Osteoblast (primary cell): ENCODE results near the gene CTDP1. TPM values are rescaled to one million over a fixed set of nuclear protein-coding genes. Genes with fewer than 3 reads are reported as not detected.

ENCODE experiments used
- DNase-seq: peaks from one replicate; pipeline ENCODE4 v3.0.0; 2011; ENCODE audit warnings: low spot score, mixed read lengths; ENCODE audit not compliant: insufficient read length; ENCODE audit errors: missing footprints
- H2AFZ ChIP-seq: 2 replicates; pipeline ENCODE4 v1.6.0; 2011; ENCODE audit warnings: mild to moderate bottlenecking, low read length
- H3K27ac ChIP-seq: 2 replicates; pipeline ENCODE4 v1.5.1; 2011; ENCODE audit warnings: mild to moderate bottlenecking, low read depth, low read length, moderate library complexity
- H3K27me3 ChIP-seq: 2 replicates; pipeline ENCODE4 v1.6.0; 2012; ENCODE audit warnings: mild to moderate bottlenecking, control low read depth, inconsistent platforms, low read length, moderate library complexity; ENCODE audit not compliant: insufficient read depth
- H3K36me3 ChIP-seq: 2 replicates; pipeline ENCODE4 v1.5.1; 2011; ENCODE audit warnings: mild to moderate bottlenecking, low read length, control low read depth, moderate library complexity; ENCODE audit not compliant: insufficient read depth
- H3K4me1 ChIP-seq: 2 replicates; pipeline ENCODE4 v1.5.1; 2011; ENCODE audit warnings: mild to moderate bottlenecking, low read length, control low read depth, moderate library complexity; ENCODE audit not compliant: insufficient read depth
- H3K4me2 ChIP-seq: 2 replicates; pipeline ENCODE4 v1.6.0; 2011; ENCODE audit warnings: mild to moderate bottlenecking, low read length; ENCODE audit not compliant: insufficient read depth
- H3K4me3 ChIP-seq: fragments of 200-600 bp; sonication (generic); 3 replicates; pipeline ENCODE4 v1.5.1; 2012; ENCODE audit warnings: mild to moderate bottlenecking, low read length, inconsistent platforms; ENCODE audit not compliant: insufficient read depth
- H3K79me2 ChIP-seq: 2 replicates; pipeline ENCODE4 v1.6.0; 2012; ENCODE audit warnings: mild to moderate bottlenecking, low read length, control low read depth, inconsistent platforms; ENCODE audit not compliant: insufficient read depth
- H3K9me3 ChIP-seq: 2 replicates; pipeline ENCODE4 v1.5.1; 2011; ENCODE audit warnings: low read depth, low read length, control low read depth
- H4K20me1 ChIP-seq: 2 replicates; pipeline ENCODE4 v1.6.0; 2012; ENCODE audit warnings: mild to moderate bottlenecking, low read length, control low read depth; ENCODE audit not compliant: insufficient read depth
- CTCF ChIP-seq: IDR thresholded peaks from 2 replicates; pipeline ENCODE4 v1.5.1; 2011; ENCODE audit warnings: mild to moderate bottlenecking, low read depth, low read length, moderate library complexity; ENCODE audit errors: extremely low read depth
- total RNA-seq: library from RNA; depleted of rRNA; stranded (reverse); fragments of >200 nt; gene quantifications from 2 replicates; pipeline ENCODE4 v1.2.3, GENCODE V29; 2012

The CTDP1 gene
- total RNA-seq, 1 donor, result 26.8 TPM

- H3K27ac ChIP-seq, result no peak overlapping the region
- peak; percentile 83 for DNase-seq
- H3K79me2 ChIP-seq, result no peaks in the 10 kb centered on the region
- no peak overlapping the region for H2AFZ ChIP-seq
- H3K9me3 ChIP-seq, result no peaks in the 10 kb centered on the region
- H3K4me3 ChIP-seq, result no peak overlapping the region
- TF ChIP-seq CTCF, result no peak
- H3K27me3 ChIP-seq, result peaks cover 25% of the 10 kb centered on the region
- H4K20me1 ChIP-seq, result no peaks in the 10 kb centered on the region
- H3K4me2 ChIP-seq, result no peak overlapping the region
- no peaks in the 10 kb centered on the region for H3K4me1 ChIP-seq
- H3K36me3 ChIP-seq, result no peaks in the 10 kb centered on the region
These were observed 96.0 kb downstream of the CTDP1 start for GRCh38 chr18:79775441-79776221.

- no peak overlapping the region for H2AFZ ChIP-seq
- H3K9me3 ChIP-seq, result no peaks in the 10 kb centered on the region
- peaks cover 25% of the 10 kb centered on the region for H3K27me3 ChIP-seq
- no peaks in the 10 kb centered on the region for H3K79me2 ChIP-seq
- no peak overlapping the region for H3K4me2 ChIP-seq
- no peak overlapping the region for H3K27ac ChIP-seq
- no peak overlapping the region for H3K4me3 ChIP-seq
- no peak for TF ChIP-seq CTCF
- H3K4me1 ChIP-seq, result no peaks in the 10 kb centered on the region
- no peaks in the 10 kb centered on the region for H3K36me3 ChIP-seq
- DNase-seq, result peak; percentile 69
- H4K20me1 ChIP-seq, result no peaks in the 10 kb centered on the region
These were observed 97.1 kb downstream of the CTDP1 start for GRCh38 chr18:79776674-79777073.

- Histone ChIP-seq H3K4me3 (no peak overlapping the region), H2AFZ (no peak overlapping the region), H3K27ac (no peak overlapping the region), H3K9me3 (no peaks in the 10 kb centered on the region), H4K20me1 (no peaks in the 10 kb centered on the region), H3K79me2 (no peaks in the 10 kb centered on the region), H3K36me3 (no peaks in the 10 kb centered on the region), H3K4me2 (no peak overlapping the region), H3K27me3 (peaks cover 25% of the 10 kb centered on the region), H3K4me1 (no peaks in the 10 kb centered on the region)
- DNase-seq, result peak; percentile 85
- TF ChIP-seq CTCF, result no peak
These were observed 98.7 kb downstream of the CTDP1 start for GRCh38 chr18:79778291-79778791.

GRCh38 chr18:79779021-79779699 lies 99.6 kb downstream of the CTDP1 start:
- H3K9me3 ChIP-seq, result no peaks in the 10 kb centered on the region
- no peak overlapping the region for H3K27ac ChIP-seq
- peak; percentile 75 for DNase-seq
- no peak overlapping the region for H3K4me2 ChIP-seq
- H3K4me1 ChIP-seq, result no peaks in the 10 kb centered on the region
- no peaks in the 10 kb centered on the region for H4K20me1 ChIP-seq
- H3K79me2 ChIP-seq, result no peaks in the 10 kb centered on the region
- peaks cover 23% of the 10 kb centered on the region for H3K27me3 ChIP-seq
- no peaks in the 10 kb centered on the region for H3K36me3 ChIP-seq
- H2AFZ ChIP-seq, result no peak overlapping the region
- TF ChIP-seq CTCF, result no peak
- H3K4me3 ChIP-seq, result no peak overlapping the region
